GM23248 (cell line): Measurements from ENCODE around the gene CREB3L2. TPM values are rescaled to one million over a fixed set of nuclear protein-coding genes. Genes with fewer than 3 reads are reported as not detected.

Source experiments
- DNase-seq: peaks from one replicate; pipeline ENCODE4 v3.0.0-alpha.2; 2015
- H2AFZ ChIP-seq: fragments of 200-600 bp; sonication (generic); 2 replicates; pipeline ENCODE4 v1.6.1; 2016; ENCODE audit warnings: antibody characterized with exemption
- H3F3A ChIP-seq: fragments of 200-600 bp; sonication (generic); 2 replicates; pipeline ENCODE4 v1.6.1; 2016; ENCODE audit warnings: mild to moderate bottlenecking, antibody characterized with exemption, mixed run types; ENCODE audit not compliant: insufficient read depth
- H3K27ac ChIP-seq: fragments of 200-600 bp; sonication (generic); 2 replicates; pipeline ENCODE4 v1.5.1; 2016; ENCODE audit warnings: mild to moderate bottlenecking
- H3K27me3 ChIP-seq: fragments of 200-600 bp; sonication (generic); replicated peaks from 2 replicates; pipeline ENCODE4 v1.6.1; 2016; ENCODE audit warnings: mild to moderate bottlenecking; ENCODE audit not compliant: insufficient read depth
- H3K36me3 ChIP-seq: fragments of 200-600 bp; sonication (generic); 2 replicates; pipeline ENCODE4 v1.6.1; 2016; ENCODE audit warnings: low read depth, mild to moderate bottlenecking
- H3K4me1 ChIP-seq: fragments of 200-600 bp; sonication (generic); 2 replicates; pipeline ENCODE4 v1.6.1; 2016; ENCODE audit warnings: mild to moderate bottlenecking; ENCODE audit not compliant: insufficient read depth
- H3K4me2 ChIP-seq: fragments of 200-600 bp; sonication (generic); one replicate; pipeline ENCODE4 v1.6.1; 2016; ENCODE audit warnings: mild to moderate bottlenecking; ENCODE audit not compliant: unreplicated experiment
- H3K4me3 ChIP-seq: fragments of 200-600 bp; sonication (generic); 2 replicates; pipeline ENCODE4 v1.5.1; 2016; ENCODE audit warnings: mild to moderate bottlenecking
- H3K79me2 ChIP-seq: fragments of 200-600 bp; sonication (generic); 2 replicates; pipeline ENCODE4 v1.6.1; 2016; ENCODE audit warnings: mild to moderate bottlenecking; ENCODE audit not compliant: insufficient read depth
- H3K9ac ChIP-seq: fragments of 200-600 bp; sonication (generic); 2 replicates; pipeline ENCODE4 v1.6.1; 2016; ENCODE audit warnings: mild to moderate bottlenecking
- H3K9me2 ChIP-seq: fragments of 200-600 bp; sonication (generic); 2 replicates; pipeline ENCODE4 v1.6.1; 2016; ENCODE audit warnings: mixed run types, mild to moderate bottlenecking, moderate library complexity; ENCODE audit not compliant: insufficient read depth
- H3K9me3 ChIP-seq: fragments of 200-600 bp; sonication (generic); one replicate; pipeline ENCODE4 v1.6.1; 2017; ENCODE audit warnings: low read depth
- H4K20me1 ChIP-seq: fragments of 200-600 bp; sonication (generic); 2 replicates; pipeline ENCODE4 v1.6.0; 2016; ENCODE audit not compliant: insufficient read depth
- EZH2 ChIP-seq: fragments of 200-600 bp; sonication (generic); IDR thresholded peaks from 2 replicates; pipeline ENCODE4 v1.6.1; 2018; ENCODE audit warnings: antibody characterized with exemption, mild to moderate bottlenecking; ENCODE audit not compliant: insufficient read depth, poor library complexity, severe bottlenecking
- EZH2phosphoT487 ChIP-seq: fragments of 200-600 bp; sonication (generic); IDR thresholded peaks from 2 replicates; pipeline ENCODE4 v1.6.1; 2018; ENCODE audit warnings: antibody characterized with exemption, moderate library complexity, mild to moderate bottlenecking, low read depth; ENCODE audit not compliant: insufficient read depth
- WGBS, 2 experiments: methylation state at CpG; one replicate each; pipeline ENCODE4 v1.1.6; 2015 to 2017; ENCODE audit warnings: low lambda C conversion rate in 2 of 2, low coverage in 1 of 2; ENCODE audit errors: missing lambda C conversion rate in 2 of 2; 5-methylcytosine and 5-hydroxymethylcytosine counted together
- in situ Hi-C: fragments of 300-500 bp; cut with MboI; formaldehyde crosslinking; loops from 2 replicates; pipeline ENCODE4 v1.15.0; 2020
- polyA plus RNA-seq: library from polyadenylated mRNA; unstranded; fragments of >200 nt; fragmentation: Nextera tagmentation; extraction: Ambion mirVana; gene quantifications from 2 replicates; pipeline ENCODE4 v1.2.1, GENCODE V29; 2016
- total RNA-seq: library from RNA; depleted of rRNA; stranded (reverse); fragments of >200 nt; shearing (Covaris generic); gene quantifications from 2 replicates; pipeline ENCODE4 v1.2.3, GENCODE V29; 2014

Gene CREB3L2
- total and polyA plus RNA-seq, 2 experiments from 2014 or later = 43.7 to 53.7 TPM

DNA sequence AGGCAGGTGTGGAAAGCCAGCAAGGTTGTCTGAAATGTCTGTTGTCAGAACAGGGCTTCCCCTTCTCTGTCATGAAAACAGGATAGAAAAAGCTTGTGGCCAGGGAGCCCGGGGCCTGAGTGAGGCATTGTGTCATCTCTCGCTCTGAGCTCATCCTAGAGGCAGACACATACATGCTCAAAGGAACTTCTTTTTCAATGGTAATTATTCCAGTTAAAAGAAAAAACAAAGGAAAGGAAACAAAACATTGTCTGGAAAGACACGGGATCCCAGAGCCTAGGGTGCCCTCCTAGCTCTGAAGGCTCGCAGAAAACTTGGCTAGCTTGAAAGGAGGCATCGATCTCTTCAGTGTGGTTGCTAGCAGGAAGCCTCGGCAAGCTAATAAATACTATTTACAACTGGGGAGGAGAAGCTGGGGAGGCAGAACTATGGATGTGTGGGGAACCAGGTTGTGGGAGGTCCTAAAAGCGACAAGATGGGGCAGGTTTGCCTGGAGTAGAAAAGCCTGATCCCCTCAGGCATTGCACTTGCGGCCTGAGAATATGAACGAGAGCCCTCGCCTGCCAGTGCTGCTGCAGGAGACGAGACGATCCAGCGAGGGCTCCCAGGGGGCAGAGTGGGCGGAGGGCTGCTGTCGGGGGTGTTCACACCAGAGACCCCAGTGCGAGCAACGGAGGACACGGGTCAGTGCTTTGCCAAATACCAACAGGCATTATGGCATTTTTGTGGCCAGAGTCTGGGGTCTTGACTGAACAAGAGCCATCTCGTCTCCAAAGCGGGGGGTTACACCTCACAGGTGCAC lies 122.3 kb downstream of the CREB3L2 start:
- Histone ChIP-seq H3K4me2 (peak overlapping the region; percentile 46), H3F3A (peaks cover 93% of the 10 kb centered on the region), H3K36me3 (peaks cover 71% of the 10 kb centered on the region), H3K27me3 (no peaks in the 10 kb centered on the region), H3K9me3 (no peaks in the 10 kb centered on the region), H3K4me3 (no peak overlapping the region), H3K9ac (peak overlapping the region; percentile 73), H4K20me1 (no peaks in the 10 kb centered on the region), H2AFZ (no peak overlapping the region), H3K4me1 (peaks cover 70% of the 10 kb centered on the region), H3K27ac (peak overlapping the region; percentile 94), H3K9me2 (no peaks in the 10 kb centered on the region), H3K79me2 (no peaks in the 10 kb centered on the region; the same call in none of the 2 replicates)
- TF ChIP-seq EZH2phosphoT487 (no peak), EZH2 (no peak)
- WGBS, 2 experiments = 69 to 70% methylated on average over 20 of the region's 20 CpGs
- in situ Hi-C loops = no loop called here
- DNase-seq = peak; percentile 86

DNA sequence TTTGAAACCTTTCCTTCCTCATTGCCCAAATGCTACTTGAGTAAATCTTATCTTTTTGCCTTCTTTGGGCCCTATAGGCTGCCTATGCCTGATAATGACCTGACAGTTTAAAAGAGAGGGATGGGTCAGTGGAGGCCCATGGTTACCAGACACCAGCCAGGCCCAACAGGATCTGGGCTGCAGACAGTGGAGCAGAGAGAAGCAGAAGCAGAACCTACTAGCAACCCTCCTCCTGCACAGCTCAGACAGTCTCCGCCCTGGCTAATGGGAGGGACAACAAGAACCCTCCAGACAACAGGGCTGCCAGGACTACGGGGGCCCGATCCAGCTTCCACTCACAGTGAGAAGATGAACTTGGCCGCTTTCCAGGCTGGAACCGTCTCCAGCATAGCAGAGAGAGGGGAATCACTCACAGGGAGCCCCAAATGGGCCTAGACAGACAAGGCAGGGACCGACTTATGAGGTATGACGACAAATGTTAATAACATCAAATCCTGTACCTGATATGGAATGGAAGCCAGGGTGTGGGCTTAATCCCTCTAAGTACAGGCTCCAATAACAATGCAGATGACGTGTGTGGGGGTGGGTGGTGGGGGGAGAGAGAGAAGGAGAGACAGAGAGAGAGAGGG lies 123.4 kb downstream of the CREB3L2 start:
- H3K4me1 ChIP-seq = peaks cover 77% of the 10 kb centered on the region
- H3K4me3 ChIP-seq = no peak overlapping the region
- H3K27ac ChIP-seq = peak overlapping the region; percentile 94
- DNase-seq = peak; percentile 33
- TF ChIP-seq EZH2phosphoT487 = no peak
- WGBS, 2 experiments = 45 to 52% methylated on average over 8 of the region's 8 CpGs
- no peaks in the 10 kb centered on the region for H3K9me2 ChIP-seq
- no peak overlapping the region for H3K4me2 ChIP-seq
- no peaks in the 10 kb centered on the region for H3K9me3 ChIP-seq
- H3K36me3 ChIP-seq = peaks cover 63% of the 10 kb centered on the region
- peak overlapping the region; percentile 73 for H3K9ac ChIP-seq
- H3K27me3 ChIP-seq = no peaks in the 10 kb centered on the region
- in situ Hi-C loops = no loop called here
- no peak overlapping the region for H2AFZ ChIP-seq
- no peaks in the 10 kb centered on the region for H4K20me1 ChIP-seq
- H3F3A ChIP-seq = peaks cover 94% of the 10 kb centered on the region
- no peaks in the 10 kb centered on the region; the same call in none of the 2 replicates for H3K79me2 ChIP-seq

DNA sequence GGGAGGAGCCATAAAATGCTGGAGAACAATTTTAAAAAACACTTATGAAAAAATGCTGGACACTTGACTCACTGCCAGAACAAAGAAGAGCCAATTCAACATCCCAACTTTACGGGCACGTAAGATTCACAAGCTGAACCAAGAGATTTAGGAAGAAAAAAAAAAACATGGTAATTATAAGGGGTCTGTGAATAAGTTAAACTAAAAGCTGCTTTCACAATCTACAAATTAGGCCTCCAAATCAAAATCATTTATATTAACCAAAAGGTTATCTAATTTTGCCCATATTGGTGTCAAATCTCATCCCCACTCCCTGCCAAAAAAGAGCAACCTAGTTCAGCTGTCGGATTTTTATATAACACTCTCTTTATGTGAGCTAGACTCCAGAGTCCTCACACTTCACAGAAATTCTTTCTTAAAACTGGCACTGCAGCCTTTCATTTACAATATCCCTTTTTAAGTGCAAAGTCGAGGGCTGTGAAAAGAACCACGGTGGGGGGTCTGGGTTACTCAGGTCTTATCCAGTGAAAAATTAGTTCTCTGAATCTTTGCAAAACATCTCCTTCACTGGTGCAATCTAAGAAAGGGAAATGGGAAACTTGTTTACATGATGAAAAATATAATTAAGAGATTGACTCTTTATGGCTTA lies 124.7 kb downstream of the CREB3L2 start:
- no peaks in the 10 kb centered on the region; the same call in none of the 2 replicates for H3K79me2 ChIP-seq
- H3K27me3 ChIP-seq = no peaks in the 10 kb centered on the region
- no peaks in the 10 kb centered on the region for H4K20me1 ChIP-seq
- DNase-seq = no peak
- peaks cover 95% of the 10 kb centered on the region for H3F3A ChIP-seq
- no peak overlapping the region for H3K4me2 ChIP-seq
- no peak overlapping the region for H2AFZ ChIP-seq
- H3K9me3 ChIP-seq = no peaks in the 10 kb centered on the region
- 81 to 82% methylated on average over 5 of the region's 5 CpGs for WGBS, 2 experiments
- TF ChIP-seq EZH2phosphoT487 (no peak), EZH2 (no peak)
- peaks cover 68% of the 10 kb centered on the region for H3K36me3 ChIP-seq
- H3K4me1 ChIP-seq = peaks cover 74% of the 10 kb centered on the region
- no peak overlapping the region for H3K9ac ChIP-seq
- H3K4me3 ChIP-seq = no peak overlapping the region
- in situ Hi-C loops = no loop called here
- H3K9me2 ChIP-seq = no peaks in the 10 kb centered on the region
- H3K27ac ChIP-seq = peak overlapping the region; percentile 93; the same call in 1 of the 2 replicates

DNA sequence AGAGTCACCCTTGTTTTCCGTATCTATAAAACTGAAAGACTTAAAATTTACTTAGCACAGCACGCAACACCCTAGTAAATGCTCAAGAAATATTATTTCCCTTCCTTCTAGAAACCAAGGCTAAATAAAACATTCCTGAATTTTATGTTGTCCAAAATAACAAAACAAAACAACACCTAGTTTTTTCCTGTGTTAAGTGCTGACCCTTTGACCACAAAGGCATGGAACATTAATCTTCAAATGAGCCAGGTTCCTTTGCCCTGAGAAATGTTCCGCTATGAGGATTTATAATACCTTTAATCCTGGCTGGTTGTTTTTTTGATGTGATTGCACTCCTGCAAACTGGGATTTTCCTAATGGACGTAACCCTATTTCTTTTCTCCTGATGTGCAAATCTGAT lies 126.1 kb downstream of the CREB3L2 start:
- no peaks in the 10 kb centered on the region for H3K27me3 ChIP-seq
- in situ Hi-C loops = no loop called here
- no peaks in the 10 kb centered on the region for H3K9me3 ChIP-seq
- DNase-seq = no peak
- no peak for TF ChIP-seq EZH2
- H3K4me1 ChIP-seq = peaks cover 60% of the 10 kb centered on the region
- no peaks in the 10 kb centered on the region for H4K20me1 ChIP-seq
- H3F3A ChIP-seq = peaks cover 92% of the 10 kb centered on the region
- WGBS, 2 experiments = 96 to 97% methylated on average over 4 of the region's 4 CpGs
- H2AFZ ChIP-seq = no peak overlapping the region
- H3K27ac ChIP-seq = peak overlapping the region; percentile 93
- peaks cover 65% of the 10 kb centered on the region for H3K36me3 ChIP-seq
- H3K9ac ChIP-seq = peak overlapping the region; percentile 72; the same call in 1 of the 2 replicates
- no peaks in the 10 kb centered on the region for H3K9me2 ChIP-seq
- no peak overlapping the region for H3K4me3 ChIP-seq
- H3K4me2 ChIP-seq = no peak overlapping the region
- no peaks in the 10 kb centered on the region; the same call in none of the 2 replicates for H3K79me2 ChIP-seq
